ENCODE data around the gene PPP6R1.
"Not testable (repeated sequence)": the region's sequence is repeated elsewhere in the genome, so short reads cannot be mapped to it uniquely, and the experiment has no call there.

PPP6R1 gene

DNA sequence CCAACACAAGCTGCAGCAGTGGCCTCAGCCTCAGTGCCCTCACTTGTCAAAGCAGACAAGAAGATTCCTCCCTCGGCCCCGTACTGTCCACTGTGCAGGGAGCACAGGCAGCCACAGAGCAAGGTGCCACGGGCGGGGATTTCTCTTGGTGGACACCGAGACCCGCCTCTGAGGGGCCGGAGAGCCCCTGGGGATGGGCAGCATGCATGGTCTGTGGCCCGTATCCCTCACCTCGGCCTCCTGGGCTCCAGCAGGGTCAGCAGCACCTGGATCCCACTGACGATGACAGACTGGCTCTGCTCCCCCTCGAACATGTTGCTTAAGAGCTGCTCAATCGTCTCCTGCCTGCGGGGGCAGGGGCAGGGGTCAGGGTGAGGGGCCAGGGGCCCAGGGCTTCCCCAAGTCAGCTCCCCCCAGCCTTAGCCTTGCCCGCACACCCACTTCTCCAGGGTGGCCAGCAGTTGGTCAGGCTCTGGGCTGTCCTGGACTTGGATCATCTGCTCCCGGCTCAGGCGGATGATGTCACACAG, 16.8 kb downstream of the PPP6R1 start:
- ATAC-seq = no peak

DNA sequence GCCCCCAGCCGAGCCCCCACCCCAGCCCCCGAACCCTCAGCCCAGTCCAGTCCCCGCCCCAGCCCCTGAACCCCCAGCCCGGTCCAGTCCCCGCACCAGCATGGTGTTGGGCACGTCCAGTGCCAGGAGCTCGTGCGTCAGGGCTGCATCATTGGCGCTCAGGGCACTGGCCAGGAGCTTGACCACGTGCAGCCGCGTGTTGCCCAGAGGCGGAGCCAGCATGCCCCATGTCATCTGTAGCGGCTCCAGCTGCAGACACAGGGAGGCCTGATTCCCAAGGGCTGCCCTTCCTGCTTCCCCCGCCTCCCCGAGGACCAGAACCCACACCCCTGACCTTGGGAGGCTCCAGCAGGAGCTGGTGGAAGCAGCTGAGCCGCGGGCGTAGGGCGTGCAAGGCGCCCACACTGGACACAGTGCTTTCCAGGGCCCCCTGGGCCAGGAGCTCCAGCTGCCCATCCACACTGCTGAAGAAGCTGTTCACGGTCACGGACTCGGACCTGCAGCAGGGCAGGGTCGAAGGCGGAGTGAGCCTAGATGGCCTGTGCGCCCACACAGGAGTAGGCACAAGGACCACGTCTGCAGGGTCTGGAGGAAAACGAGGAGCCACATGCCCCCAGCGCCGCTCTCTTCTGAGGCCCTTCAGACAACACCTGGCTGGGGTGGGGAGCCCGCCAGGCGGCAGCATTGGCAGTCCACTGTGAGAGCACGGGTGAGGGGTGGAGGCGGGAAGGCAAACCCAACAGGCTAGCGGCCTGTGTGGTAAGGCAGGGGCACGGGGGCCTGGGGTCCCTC, 17.5 kb downstream of the PPP6R1 start:
- ATAC-seq = no peak

DNA sequence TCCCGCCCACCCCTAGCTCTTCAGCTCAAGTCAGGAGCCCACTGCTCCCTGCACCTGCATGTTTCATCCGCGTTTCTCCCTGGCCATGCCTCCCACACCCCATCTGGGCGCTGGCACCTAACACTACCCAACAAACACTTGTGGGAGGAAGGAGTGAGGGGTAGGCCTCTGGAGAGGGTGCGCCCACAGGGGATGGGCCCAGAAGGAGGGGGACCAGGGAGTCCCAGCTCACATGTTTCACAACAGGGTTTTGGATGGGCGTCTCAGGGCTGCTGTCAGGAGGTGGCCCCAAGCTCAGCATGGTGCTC, 18.1 kb downstream of the PPP6R1 start:
- no peak for ATAC-seq

DNA sequence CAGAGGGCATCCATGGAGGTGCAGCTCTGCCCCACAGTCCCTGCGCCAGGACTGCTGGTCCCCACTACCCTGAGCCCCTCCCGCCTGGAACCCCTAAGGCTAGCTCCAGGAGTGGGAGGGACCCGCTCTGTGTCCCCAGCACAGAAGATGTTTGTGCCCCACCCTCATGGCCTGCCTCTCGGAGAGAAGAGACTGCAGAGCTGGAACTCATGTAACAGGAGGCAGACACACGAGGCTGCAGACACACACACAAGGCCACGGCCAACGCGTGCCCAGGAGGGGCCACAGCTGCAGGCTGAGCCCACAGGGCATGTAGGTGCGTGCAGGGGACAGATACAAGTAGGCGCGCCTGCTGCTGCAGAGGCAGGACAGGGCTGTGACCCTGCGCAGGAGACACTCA, 19.8 kb downstream of the PPP6R1 start:
- no peak for ATAC-seq

DNA sequence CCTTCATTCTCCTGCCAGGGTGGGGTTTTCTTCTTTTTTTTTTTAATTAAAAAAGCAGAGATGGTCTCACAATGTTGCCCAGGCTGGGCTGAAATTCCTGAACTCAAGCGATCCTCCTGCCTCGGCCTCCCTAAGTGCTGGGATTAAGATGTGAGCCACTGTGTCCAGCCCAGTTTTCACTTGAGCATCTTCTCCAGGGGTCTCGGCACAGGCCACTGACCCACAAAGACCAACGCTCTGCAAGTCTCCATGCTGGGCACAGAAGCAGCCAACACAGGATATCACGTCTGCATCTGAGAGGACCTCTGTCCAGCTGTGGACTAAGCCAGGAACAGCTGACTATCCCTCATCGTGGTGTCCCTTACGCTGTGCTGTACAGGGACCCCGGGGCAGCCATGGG, 20.8 kb downstream of the PPP6R1 start:
- ATAC-seq = no peak

DNA sequence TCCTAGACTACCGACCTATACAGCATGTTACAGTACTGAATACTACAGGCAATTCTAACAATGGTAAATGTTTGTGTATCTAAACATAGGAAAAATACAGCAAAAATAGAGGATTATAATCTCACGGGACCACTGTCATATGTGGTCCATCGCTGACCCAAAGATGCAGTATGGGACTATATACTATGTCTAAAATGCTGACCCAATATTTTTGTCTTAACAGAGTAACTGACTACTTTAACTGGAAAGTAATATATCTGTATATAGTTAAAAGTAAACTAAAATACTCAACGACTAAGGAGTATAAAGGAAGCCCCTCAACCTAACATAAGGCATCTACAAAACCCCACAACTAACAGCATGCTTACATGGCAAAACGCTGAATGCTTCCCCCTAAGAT, 25.8 kb downstream of the PPP6R1 start:
- no peak for ATAC-seq

DNA sequence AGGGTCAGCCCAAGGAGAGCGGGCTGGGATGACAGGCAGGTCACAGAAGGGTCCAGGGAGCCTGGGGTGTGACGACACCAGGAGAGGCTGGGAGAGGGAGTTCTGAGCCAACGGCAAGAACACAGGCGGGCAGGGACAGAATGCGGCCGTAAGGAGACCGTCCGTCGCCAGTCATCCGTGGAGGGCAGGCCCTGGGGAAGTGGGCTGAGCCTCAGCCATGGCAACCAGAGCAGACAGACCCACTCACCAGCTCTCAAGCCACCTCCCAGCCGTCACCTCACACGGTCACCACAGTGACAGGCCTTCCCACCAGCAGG, 26.6 kb downstream of the PPP6R1 start:
- no peak for ATAC-seq

DNA sequence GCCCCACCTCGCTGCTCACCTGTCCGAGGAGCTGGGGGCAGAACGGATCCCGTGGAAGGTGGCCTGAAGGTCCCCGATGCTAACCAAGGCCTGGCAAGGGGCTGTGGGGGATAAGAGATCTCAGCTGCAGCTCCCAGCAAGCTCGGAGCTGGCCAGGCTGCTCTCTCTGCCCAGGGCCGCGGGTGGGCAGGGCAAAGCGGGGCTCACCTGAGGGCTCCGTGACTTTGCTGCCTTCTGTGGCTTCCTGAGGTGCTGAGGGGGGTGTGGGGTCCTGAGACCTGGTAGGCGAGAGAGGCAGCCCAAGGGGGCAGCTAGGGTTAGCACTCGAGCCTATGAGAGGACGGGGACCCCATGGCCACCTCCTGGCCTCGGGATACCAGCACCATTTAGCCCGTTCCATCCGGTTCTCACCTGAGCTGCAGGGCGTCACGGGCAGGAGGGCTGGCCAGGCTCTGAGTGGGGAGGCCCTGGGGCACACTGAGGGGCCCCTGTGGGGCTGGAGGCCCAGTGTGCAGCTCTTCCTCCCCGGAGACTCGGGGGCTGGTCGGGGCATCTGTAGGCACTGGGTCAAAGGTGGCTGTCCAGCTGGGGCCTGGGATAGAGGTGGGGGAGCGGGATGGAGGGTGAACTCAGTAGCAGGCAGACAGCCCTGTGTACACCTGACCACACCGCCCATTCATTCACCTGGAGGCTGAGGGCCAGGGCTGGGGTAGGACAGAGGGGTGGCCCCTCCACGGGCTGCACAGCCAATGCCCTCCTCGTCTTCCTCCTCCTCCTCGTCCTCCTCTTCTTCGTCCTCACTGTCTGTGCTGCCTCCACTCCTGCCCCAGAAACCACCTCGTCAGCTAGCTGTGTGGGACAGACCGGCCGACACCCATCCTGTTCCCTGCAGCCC, 27.2 kb downstream of the PPP6R1 start:
- no peak for ATAC-seq

DNA sequence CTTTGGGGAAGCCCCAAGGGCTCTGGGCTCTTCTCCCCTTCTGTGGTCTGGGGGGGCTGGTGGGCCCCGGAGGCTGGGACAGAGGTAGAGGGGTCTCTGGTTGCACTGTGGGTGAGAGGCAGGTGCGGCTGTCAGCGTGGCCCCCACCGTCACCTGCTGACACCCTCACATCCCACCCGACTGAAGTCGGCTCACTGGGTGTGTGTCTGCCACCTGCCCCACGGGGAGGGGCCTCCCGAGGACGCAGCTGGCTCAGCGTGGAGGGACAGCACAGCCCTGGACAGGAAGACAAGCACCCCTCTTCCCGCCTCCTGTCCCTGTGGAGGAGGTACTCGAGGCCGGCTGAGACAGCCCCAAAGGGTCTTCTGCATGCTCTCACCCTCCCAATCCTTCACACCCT, 28.0 kb downstream of the PPP6R1 start:
- ATAC-seq = no peak

DNA sequence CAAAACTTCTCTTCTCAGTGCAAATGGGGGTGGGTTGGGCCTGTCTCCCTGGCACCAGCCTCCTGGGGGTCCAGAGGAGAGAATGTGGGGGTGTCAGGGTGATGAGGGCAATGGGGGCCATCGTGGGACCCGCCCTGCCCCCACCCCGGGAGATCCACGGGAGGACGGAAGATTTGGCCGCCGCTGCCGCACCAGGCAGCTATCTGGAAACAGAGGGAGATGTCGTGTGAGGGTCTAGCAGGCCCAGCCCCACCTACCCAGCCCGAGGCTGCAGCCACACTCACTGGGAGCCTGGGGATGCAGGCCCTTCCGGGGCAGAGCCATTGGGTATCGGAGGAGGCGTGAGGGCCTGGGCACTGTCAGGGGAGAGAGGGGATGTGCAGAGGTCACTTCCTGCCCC, 28.5 kb downstream of the PPP6R1 start:
- no peak for ATAC-seq

DNA sequence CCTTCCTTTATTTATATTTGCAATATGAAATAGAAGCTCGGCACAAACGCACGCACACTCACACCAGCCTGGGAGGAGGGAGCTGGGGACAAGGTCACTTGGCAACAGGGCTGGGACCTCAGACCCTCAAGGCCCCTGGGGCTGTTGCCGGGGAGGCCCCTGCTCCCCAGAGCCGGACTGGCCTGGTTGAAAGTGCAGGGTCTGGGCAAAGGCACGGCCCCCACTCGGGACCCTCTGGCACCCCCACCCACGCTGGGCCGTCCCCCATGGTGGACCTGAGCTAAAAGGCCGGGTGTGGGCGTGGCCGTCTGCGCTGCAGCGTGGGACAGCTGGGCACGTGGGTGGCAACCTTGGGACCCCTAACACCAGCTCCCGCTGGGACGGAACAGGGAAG, 29.0 kb downstream of the PPP6R1 start:
- ATAC-seq = no peak

DNA sequence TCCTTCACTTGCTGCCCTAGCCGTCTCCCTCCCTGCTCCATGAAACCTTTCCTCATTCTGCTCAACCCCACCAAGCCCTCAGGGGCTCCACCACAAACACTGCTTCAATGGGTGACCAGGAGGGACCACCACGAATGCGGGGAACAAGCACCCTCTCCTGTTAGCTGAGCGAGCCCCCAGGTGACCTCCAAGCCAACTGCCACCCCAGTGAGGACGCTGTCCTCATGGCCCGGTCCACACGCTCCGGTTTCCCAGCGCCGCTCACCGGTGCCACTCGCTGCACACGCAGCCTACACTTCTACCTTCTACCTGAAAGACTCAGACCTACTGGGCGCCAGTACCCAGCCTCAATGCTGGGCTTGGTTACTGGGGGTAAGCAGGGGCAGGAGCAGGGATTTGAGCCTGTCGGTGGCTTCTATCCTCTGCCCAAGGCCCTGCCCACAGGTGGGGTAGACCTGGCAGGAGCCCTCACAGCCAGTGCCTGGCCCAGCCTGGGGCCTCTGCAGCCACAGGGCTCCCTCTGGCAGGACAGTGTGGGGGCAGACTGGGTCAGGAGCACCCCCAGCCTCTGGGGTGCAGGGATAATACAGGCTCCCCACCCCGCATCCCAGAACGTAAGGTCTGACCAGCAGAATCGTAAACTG, 29.6 kb downstream of the PPP6R1 start:
- ATAC-seq = no peak

DNA sequence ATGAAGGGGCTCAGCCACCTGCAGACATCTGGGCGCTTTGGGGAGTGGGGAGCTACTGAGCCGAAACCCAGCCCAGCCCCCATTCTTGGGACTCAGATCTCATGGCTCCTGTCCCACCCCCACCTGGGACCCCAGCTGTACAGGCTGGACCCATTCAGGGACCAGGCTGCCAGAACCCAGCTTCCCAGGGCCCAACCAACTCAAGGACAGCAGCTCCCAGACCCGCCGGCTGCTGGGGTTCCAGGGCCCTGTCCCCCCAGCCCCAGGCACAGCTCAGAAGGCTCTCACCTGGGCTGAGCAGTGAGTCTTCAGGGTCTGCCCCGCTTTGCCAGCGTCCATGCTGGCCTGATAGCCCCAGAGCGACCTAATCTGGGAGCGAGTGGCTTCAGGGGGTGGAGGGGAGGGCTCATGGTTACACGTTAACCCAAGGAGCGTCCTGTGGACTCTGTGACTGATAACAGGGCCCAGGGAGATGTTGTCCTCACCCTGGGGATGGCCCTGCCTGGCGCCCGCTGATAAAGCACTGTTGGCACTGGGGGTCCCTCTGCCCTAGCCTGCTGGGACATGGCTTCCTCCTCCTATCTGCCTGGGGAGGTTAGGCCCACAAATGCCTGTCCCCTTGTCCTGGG, 30.3 kb downstream of the PPP6R1 start, which contains the start of gene TMEM86B:
Gene TMEM86B (minus strand): TSS at position 361 of the 629 bp plus-strand sequence. CDS start 22 bp downstream, at position 339.
- ATAC-seq = no peak

DNA sequence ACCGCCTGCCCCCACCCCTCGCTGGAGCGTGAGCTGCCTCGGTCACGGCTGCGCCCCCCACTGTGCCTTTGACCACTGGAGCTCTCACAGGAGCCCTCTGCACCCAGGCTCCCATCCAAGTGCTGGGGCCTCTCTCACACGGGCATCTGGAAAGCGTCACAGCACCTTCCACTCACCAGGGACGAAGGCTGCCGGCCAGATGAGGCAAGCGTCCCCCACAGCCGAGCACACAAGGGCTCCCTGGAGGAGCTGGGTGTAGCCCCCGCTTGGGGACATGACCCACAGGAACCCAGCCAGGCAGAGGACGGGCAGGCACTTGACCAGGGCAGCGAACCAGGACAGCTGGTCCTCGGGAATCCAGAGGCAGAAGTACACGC, 30.8 kb downstream of the PPP6R1 start:
- no peak for ATAC-seq

DNA sequence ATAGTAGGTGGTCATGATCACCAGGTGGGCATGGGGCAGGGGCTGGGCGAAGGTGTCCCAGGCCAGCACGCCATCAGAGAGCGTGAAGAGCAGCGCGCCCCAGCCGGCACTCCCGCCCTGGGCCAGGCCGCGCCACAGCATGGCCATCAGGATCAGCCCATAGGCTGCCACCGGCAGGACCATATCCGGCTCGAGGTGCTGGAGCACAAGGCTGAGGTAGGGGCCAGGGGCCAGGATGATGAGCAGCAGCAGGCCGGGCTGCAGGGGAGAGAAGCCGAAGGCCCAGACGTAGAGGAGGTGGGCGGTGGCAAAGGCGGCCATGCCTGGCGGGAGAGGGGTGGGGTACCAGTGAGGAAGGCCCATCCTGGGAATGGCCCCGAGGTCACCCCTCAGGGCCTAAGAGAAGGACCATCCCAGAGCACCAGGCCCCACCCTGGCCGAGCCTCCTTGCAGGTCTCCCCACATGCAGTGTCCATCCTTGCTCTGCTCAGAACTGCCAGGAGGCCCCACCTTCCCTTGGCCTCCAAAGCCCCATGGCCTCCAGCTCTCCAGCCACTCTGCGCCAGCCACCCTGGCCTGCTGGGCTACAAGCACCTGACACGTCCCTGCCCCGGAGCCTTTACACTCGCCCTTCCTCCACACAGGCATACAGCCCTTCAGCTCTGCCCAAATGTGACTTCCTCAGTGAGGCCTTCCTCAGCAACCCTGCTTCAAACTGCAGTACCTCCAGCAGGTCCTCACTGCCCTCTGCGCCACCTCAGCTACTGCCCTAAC, 31.4 kb downstream of the PPP6R1 start:
- no peak for ATAC-seq

DNA sequence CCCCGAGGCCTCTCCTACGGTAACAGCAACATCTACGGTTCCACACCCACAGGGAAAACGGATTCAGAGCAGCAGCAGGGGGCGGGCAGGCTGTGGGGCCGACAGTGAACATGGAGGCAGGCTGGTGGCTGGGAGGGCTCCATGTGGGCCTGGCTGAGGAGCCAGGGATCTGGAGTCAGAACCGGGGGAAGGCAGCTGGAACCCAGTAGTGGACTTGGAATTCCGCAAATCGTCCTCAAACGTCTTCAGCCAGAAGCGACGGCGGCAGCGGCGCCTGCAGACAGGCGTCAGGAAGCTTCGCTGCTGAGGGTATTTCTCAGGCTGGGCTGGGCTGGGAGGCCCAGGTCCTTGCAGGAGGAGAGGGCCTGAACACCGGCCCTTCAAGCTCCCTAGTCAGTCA, 32.0 kb downstream of the PPP6R1 start:
- ATAC-seq = no peak

DNA sequence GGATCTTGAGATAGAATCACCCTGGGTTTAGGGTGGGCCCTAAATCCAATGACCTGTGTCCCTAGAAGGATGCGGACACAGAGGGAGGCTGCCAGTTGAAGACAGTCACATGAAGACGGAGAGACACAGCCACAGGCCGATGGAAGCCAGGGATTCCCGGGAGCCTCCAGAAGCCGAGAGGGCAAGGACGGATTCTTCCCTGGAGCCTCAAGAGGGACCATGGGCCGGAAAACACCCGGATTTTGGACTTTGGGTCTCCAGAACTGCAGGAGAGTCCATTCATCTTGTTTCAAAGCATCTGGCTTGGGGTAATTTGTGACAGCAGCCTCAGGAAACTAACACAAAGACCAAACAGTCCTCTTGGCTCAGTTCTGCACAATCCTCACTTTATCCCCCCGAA, 32.5 kb downstream of the PPP6R1 start:
- ATAC-seq = no peak

DNA sequence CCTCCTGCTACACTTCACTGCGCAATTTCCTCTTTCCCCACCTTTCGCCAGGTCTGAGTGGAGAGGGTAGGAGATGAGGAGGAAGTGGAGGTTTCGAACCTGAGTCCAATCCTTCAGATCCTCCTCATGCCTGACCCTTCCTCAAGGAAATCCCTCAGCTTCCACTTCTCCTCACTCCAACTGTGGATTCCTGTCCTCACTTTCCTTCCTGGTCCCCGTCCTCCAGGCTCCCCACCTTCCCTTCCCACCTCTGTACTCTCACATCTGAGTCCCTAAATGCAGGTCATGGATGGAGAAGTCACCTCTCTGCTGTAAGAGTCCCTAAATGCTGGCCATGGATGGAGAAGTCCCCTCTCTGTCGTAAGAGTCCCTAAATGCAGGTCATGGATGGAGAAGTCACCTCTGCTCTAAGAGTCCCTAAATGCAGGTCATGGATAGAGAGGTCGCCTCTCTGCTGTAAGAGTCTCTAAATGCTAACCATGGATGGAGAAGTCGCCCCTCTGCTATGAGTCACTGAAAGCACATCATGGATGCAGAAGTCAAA, 33.3 kb downstream of the PPP6R1 start:
- no peak for ATAC-seq

DNA sequence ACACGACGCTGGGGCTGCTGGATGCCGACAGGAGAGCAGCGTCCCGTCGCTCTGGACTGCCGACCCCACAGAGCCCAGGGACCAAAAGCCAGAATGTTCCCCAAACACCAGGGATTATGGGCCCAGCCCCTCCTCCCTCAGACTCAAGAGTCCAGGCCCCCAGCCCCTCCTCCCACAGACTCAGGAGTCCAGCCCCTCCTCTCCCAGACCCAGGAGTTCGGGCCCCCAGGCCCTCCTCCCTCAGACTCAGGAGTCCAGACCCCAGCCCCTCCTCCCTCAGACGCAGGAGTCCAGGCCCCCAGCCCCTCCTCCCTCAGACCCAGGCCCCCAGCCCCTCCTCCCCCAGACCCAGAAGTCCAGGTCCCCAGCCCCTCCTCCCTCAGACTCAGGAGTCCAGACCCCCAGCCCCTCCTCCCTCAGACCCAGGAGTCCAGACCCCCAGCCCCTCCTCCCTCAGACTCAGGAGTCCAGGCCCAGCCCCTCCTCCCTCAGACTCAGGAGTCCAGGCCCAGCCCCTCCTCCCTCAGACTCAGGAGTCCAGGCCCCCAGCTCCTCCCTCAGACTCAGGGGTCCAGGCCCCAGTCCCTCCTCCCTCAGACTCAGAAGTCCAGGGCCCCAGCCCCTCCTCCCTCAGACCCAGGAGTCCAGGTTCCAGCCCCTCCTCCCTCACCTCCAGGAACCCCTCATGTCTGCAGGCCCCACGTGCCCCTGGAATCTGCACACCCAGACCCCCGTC, 34.0 kb downstream of the PPP6R1 start:
- not testable (repeated sequence) for ATAC-seq

DNA sequence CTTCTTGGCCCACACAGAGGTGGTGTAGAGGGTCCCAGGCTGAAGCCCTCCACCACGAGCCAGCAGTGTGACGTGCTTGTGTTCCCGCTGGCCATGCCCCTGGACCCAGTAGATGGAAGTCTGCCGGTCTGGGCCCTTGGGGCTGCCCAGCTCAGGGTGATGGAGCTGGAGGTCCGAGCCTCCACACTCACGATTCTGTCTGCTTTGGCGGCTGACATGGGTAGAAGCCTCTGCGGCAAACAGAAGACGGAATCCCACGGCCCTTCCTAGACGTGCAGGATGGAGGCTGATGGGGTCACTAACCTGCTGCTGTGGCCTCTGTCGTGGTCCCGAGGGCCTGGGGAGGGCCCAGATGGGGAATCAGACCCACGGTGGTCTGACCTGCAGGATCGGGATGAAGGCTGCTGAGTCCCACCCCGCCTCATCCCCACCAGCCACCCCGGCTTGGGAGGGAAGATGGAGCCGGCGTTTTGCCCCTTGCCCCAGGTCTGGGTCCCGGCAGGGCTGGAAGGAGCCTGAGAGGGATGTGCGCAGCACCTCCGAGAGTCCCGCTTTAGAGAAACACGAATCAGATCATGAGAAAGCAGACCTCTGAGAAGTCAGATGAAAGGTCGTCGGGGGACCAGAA, 34.7 kb downstream of the PPP6R1 start:
- no peak for ATAC-seq
